K562 (cell line): Measurements from ENCODE around the gene GLIS1. TPM values are rescaled to one million over a fixed set of nuclear protein-coding genes. Genes with fewer than 3 reads are reported as not detected.
A peak's percentile ranks its signal among the peaks of the same experiment; 100 is the strongest.

Experiments used
- CBFA2T3 ChIP-seq: fragments of 450-650 bp; IDR thresholded peaks from 2 replicates; pipeline ENCODE4 v1.6.1; 2017
- CBX3 ChIP-seq, 2 experiments: IDR thresholded peaks; 1 replicate in 1 of 2; 2 replicates in 1 of 2; pipeline ENCODE4 v1.6.1; 2012; ENCODE audit warnings: inconsistent platforms in 2 of 2, low read length in 2 of 2, borderline replicate concordance in 1 of 2, control low read depth in 1 of 2
- CXXC5 ChIP-seq: fragments of 250-450 bp; sonication (Bioruptor Pico); IDR thresholded peaks from 2 replicates; pipeline ENCODE4 v1.8.0; 2022; ENCODE audit warnings: inconsistent platforms, mild to moderate bottlenecking, moderate library complexity
- HDAC8 ChIP-seq: fragments of 450-650 bp; IDR thresholded peaks from 2 replicates; pipeline ENCODE4 v1.6.1; 2016; ENCODE audit warnings: mild to moderate bottlenecking, missing genetic modification characterization, moderate library complexity, missing compliant biosample characterization
- HNRNPLL ChIP-seq: fragments of 200-400 bp; formaldehyde crosslinking; IDR thresholded peaks from 2 replicates; pipeline ENCODE4 v1.6.1; 2017; ENCODE audit warnings: low read length, low read depth, mild to moderate bottlenecking; ENCODE audit not compliant: poor library complexity, severe bottlenecking
- HSF4 ChIP-seq: fragments of 250-450 bp; sonication (Bioruptor Pico); IDR thresholded peaks from 2 replicates; pipeline ENCODE4 v2.1.2; 2022; ENCODE audit warnings: mild to moderate bottlenecking, moderate library complexity, borderline replicate concordance
- MAZ ChIP-seq, 2 experiments: fragments of 450-650 bp in 1 of 2; sonication (generic) in 1 of 2; formaldehyde crosslinking; IDR thresholded peaks in 1 of 2; conservative IDR thresholded peaks in 1 of 2; 2 replicates each; pipeline versions ENCODE4 v1.4.0 to v1.5.0; 2020; ENCODE audit warnings: mild to moderate bottlenecking in 1 of 2, missing genetic modification reagents in 1 of 2
- MEIS2 ChIP-seq: fragments of 450-650 bp; IDR thresholded peaks from 2 replicates; pipeline ENCODE4 v1.6.1; 2014; ENCODE audit warnings: mild to moderate bottlenecking; ENCODE audit not compliant: partially characterized antibody
- NFRKB ChIP-seq: fragments of 450-650 bp; IDR thresholded peaks from 2 replicates; pipeline ENCODE4 v1.6.1; 2016; ENCODE audit warnings: low read depth
- RB1 ChIP-seq: fragments of 450-650 bp; IDR thresholded peaks from 2 replicates; pipeline ENCODE4 v1.6.1; 2017; ENCODE audit warnings: low read depth, mild to moderate bottlenecking
- SRSF1 ChIP-seq: fragments of 200-400 bp; formaldehyde crosslinking; IDR thresholded peaks from 2 replicates; pipeline ENCODE4 v1.6.1; 2017; ENCODE audit warnings: mild to moderate bottlenecking, low read depth, low read length, moderate library complexity
- TEAD4 ChIP-seq, 2 experiments: sonication (generic) in 1 of 2; formaldehyde crosslinking in 1 of 2; IDR thresholded peaks; 2 replicates each; pipeline versions ENCODE4 v1.6.1 to v1.8.0; 2012 to 2022; ENCODE audit warnings: borderline replicate concordance in 1 of 2, inconsistent platforms in 1 of 2, low read length in 1 of 2, mild to moderate bottlenecking in 1 of 2, missing genetic modification reagents in 1 of 2
- YY1 ChIP-seq, 3 experiments: IDR thresholded peaks; 2 replicates each; pipeline ENCODE4 v1.6.1; 2011; ENCODE audit warnings: low read length in 2 of 3, mild to moderate bottlenecking in 2 of 3, moderate library complexity in 2 of 3, borderline replicate concordance in 1 of 3, control low read depth in 1 of 3, low read depth in 1 of 3; ENCODE audit not compliant: insufficient read depth in 3 of 3, insufficient replicate concordance in 2 of 3, control insufficient read depth in 1 of 3, insufficient read length in 1 of 3; ENCODE audit errors: extremely low read depth in 1 of 3
- ZKSCAN1 ChIP-seq: fragments of 150-350 bp; IDR thresholded peaks from 2 replicates; pipeline ENCODE4 v1.6.1; 2016; ENCODE audit warnings: low read depth, low read length
- ZNF174 ChIP-seq: fragments of 250-450 bp; sonication (Bioruptor Pico); IDR thresholded peaks from 2 replicates; pipeline ENCODE4 v1.4.0; 2020; ENCODE audit warnings: mild to moderate bottlenecking
- ZNF644 ChIP-seq: fragments of 200-800 bp; sonication (Bioruptor generic); IDR thresholded peaks from 2 replicates; pipeline ENCODE4 v1.6.1; 2016; ENCODE audit warnings: low read depth, missing genetic modification characterization, missing compliant biosample characterization
- ZNF77 ChIP-seq: fragments of 250-450 bp; sonication (Bioruptor Pico); IDR thresholded peaks from 2 replicates; pipeline ENCODE4 v1.5.0; 2020
- polyA plus RNA-seq, 8 experiments: library from polyadenylated mRNA; depleted of rRNA in 4 of 8; stranded (reverse) in 5 of 8; unstranded in 3 of 8; fragments of >200 nt; fragmentation: Nextera tagmentation in 2 of 8; fragmentation: Illumina TruSeq in 1 of 8; extraction: Ambion mirVana in 2 of 8; extraction: Trizol in 1 of 8; gene quantifications; 2 replicates each; pipeline versions ENCODE4 v1.2.1 to v1.2.3, GENCODE V29; 2011 to 2014; ENCODE audit warnings: inconsistent platforms in 1 of 8, missing spikeins in 1 of 8
- total RNA-seq, 7 experiments: library from RNA; depleted of rRNA in 6 of 7; stranded (reverse); fragments of >200 nt in 6 of 7; fragmentation: Illumina TruSeq in 2 of 7; extraction: Trizol in 2 of 7; gene quantifications; 2 replicates each; pipeline versions ENCODE4 v1.2.1 to v1.2.3, GENCODE V29; 2011 to 2021; ENCODE audit warnings: low replicate concordance in 1 of 7
- TF ChIP-seq, protein P1 (sequence below): sonication (generic); formaldehyde crosslinking; IDR thresholded peaks from 2 replicates; pipeline ENCODE4 v1.5.0; 2020; ENCODE audit warnings: missing genetic modification reagents
- TF ChIP-seq, protein P2 (sequence below): sonication (generic); formaldehyde crosslinking; IDR thresholded peaks from 2 replicates; pipeline ENCODE4 v1.9.0; 2022; ENCODE audit warnings: mild to moderate bottlenecking, missing genetic modification reagents
- TF ChIP-seq, protein P3 (sequence below): sonication (generic); formaldehyde crosslinking; IDR thresholded peaks from 2 replicates; pipeline ENCODE4 v1.9.0; 2022; ENCODE audit warnings: mild to moderate bottlenecking, missing genetic modification reagents
- TF ChIP-seq, protein P4 (sequence below): fragments of 200-800 bp; sonication (Bioruptor generic); IDR thresholded peaks from 2 replicates; pipeline ENCODE4 v1.6.1; 2017; ENCODE audit warnings: missing genetic modification characterization, missing compliant biosample characterization
- TF ChIP-seq, protein P5 (sequence below): sonication (generic); formaldehyde crosslinking; IDR thresholded peaks from 2 replicates; pipeline ENCODE4 v1.8.0; 2022; ENCODE audit warnings: mild to moderate bottlenecking, missing genetic modification reagents, borderline replicate concordance

Gene GLIS1
- total and polyA plus RNA-seq, 9 of the 15 experiments (the other 6 are each of a cell fraction or from before 2014, with no cell fraction given): not detected

DNA sequence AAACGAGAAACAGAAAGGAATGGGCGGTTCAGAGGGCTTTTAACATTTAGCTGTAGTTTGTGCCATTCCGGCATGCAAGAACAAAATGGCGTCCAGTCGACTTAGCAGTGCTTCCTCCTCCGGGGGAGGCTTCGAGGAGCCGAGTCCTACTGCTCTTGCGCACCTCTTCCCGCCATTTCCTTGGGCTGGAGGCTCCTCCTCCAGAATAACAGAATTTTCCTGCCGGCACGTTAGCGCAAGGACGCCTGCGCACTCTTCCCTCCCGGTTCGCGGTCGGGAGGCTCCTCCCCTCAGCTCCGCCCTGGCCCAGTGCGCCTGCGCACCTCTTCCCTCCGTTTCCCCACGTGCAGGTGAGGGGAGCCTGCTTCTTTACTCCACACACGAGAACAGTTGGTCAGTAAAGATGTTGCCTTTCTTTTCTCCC is 278.7 kb downstream of the GLIS1 start (continued):
- TF ChIP-seq, protein P1, sequence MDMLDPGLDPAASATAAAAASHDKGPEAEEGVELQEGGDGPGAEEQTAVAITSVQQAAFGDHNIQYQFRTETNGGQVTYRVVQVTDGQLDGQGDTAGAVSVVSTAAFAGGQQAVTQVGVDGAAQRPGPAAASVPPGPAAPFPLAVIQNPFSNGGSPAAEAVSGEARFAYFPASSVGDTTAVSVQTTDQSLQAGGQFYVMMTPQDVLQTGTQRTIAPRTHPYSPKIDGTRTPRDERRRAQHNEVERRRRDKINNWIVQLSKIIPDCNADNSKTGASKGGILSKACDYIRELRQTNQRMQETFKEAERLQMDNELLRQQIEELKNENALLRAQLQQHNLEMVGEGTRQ (CRISPR knock-in tag): peak; percentile 33; the same call in 1 of the 2 replicates
- TF ChIP-seq CBX3 (IDR thresholded peaks at IDR 0.05; ENCODE audit: borderline replicate concordance in 1 of 2, low read length in 2 of 2) (peak in 1 of 2 experiments; percentile 89; a peak in 1 of 3 replicates), HDAC8 (tag) (peak; percentile 77), CXXC5 (CRISPR knock-in tag) (peak; percentile 48), CBFA2T3 (no peak), TEAD4 (IDR thresholded peaks at IDR 0.05; ENCODE audit: low read length) (peak; percentile 35; the same call in 1 of the 2 replicates), TEAD4 (CRISPR knock-in tag; IDR thresholded peaks at IDR 0.05; ENCODE audit: borderline replicate concordance) (no peak), ZNF77 (CRISPR knock-in tag) (no peak), ZKSCAN1 (0 out of 2 replicates have a peak, but pooled peaks have one; percentile 49), MAZ (CRISPR knock-in tag; conservative IDR thresholded peaks at IDR 0.05 in 1 of 2, IDR thresholded peaks at IDR 0.05 in 1 of 2) (no peak), HNRNPLL (peak; percentile 83), SRSF1 (no peak), ZNF644 (tag) (no peak), MEIS2 (peak; percentile 80), YY1 (IDR thresholded peaks at IDR 0.05; ENCODE audit: borderline replicate concordance in 1 of 3, control insufficient read depth in 1 of 3, extremely low read depth in 1 of 3, insufficient read depth in 3 of 3, insufficient read length in 1 of 3, insufficient replicate concordance in 2 of 3, low read depth in 1 of 3, low read length in 2 of 3) (peak; percentile 57 to 91 (median 75)), HSF4 (CRISPR knock-in tag) (no peak), RB1 (peak; percentile 60; the same call in 1 of the 2 replicates), ZNF174 (CRISPR knock-in tag) (no peak), NFRKB (peak; percentile 61; the same call in 1 of the 2 replicates)
- TF ChIP-seq, protein P2, sequence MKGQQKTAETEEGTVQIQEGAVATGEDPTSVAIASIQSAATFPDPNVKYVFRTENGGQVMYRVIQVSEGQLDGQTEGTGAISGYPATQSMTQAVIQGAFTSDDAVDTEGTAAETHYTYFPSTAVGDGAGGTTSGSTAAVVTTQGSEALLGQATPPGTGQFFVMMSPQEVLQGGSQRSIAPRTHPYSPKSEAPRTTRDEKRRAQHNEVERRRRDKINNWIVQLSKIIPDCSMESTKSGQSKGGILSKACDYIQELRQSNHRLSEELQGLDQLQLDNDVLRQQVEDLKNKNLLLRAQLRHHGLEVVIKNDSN (CRISPR knock-in tag): peak; percentile 46
- TF ChIP-seq, protein P3, sequence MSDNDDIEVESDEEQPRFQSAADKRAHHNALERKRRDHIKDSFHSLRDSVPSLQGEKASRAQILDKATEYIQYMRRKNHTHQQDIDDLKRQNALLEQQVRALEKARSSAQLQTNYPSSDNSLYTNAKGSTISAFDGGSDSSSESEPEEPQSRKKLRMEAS (CRISPR knock-in tag): peak; percentile 70
- TF ChIP-seq, protein P4, sequence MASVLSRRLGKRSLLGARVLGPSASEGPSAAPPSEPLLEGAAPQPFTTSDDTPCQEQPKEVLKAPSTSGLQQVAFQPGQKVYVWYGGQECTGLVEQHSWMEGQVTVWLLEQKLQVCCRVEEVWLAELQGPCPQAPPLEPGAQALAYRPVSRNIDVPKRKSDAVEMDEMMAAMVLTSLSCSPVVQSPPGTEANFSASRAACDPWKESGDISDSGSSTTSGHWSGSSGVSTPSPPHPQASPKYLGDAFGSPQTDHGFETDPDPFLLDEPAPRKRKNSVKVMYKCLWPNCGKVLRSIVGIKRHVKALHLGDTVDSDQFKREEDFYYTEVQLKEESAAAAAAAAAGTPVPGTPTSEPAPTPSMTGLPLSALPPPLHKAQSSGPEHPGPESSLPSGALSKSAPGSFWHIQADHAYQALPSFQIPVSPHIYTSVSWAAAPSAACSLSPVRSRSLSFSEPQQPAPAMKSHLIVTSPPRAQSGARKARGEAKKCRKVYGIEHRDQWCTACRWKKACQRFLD (CRISPR knock-in tag): peak; percentile 68; the same call in 1 of the 2 replicates
- TF ChIP-seq, protein P5, sequence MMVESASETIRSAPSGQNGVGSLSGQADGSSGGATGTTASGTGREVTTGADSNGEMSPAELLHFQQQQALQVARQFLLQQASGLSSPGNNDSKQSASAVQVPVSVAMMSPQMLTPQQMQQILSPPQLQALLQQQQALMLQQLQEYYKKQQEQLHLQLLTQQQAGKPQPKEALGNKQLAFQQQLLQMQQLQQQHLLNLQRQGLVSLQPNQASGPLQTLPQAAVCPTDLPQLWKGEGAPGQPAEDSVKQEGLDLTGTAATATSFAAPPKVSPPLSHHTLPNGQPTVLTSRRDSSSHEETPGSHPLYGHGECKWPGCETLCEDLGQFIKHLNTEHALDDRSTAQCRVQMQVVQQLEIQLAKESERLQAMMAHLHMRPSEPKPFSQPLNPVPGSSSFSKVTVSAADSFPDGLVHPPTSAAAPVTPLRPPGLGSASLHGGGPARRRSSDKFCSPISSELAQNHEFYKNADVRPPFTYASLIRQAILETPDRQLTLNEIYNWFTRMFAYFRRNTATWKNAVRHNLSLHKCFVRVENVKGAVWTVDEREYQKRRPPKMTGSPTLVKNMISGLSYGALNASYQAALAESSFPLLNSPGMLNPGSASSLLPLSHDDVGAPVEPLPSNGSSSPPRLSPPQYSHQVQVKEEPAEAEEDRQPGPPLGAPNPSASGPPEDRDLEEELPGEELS: no peak
